HG02852 (cell line): Measurements from ENCODE around the gene LIPE.

Experiments used
- ATAC-seq: cut with Tn5 transposase; IDR thresholded peaks from one replicate; pipeline ENCODE4 v1.9.1; 2021; ENCODE audit warnings: mild to moderate bottlenecking, moderate library complexity; ENCODE audit not compliant: unreplicated experiment

The LIPE gene

DNA sequence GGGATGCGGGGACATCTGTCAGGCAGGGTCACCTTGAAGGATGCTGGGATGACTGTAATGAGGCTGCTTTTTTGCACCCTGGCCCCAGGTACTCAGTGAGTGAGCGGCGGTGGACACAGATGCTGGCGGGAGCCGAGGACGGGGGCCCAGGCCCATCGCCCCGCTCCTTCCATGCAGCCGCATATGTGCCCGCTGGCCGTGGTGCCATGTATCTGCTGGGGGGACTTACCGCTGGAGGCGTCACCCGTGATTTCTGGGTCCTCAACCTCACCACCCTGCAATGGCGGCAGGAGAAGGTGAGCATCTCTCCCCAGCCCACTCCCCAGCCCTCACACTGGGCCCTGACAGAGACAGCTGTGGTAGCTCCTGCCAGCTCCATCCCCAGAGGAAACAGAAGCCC lies 70.5 kb downstream of the LIPE start:
- no peak for ATAC-seq

- ATAC-seq = no peak
These were observed 71.3 kb downstream of the LIPE start for GRCh38 chr19:42355896-42356295.

GRCh38 chr19:42353341-42354015 lies 73.7 kb downstream of the LIPE start:
- no peak for ATAC-seq

DNA sequence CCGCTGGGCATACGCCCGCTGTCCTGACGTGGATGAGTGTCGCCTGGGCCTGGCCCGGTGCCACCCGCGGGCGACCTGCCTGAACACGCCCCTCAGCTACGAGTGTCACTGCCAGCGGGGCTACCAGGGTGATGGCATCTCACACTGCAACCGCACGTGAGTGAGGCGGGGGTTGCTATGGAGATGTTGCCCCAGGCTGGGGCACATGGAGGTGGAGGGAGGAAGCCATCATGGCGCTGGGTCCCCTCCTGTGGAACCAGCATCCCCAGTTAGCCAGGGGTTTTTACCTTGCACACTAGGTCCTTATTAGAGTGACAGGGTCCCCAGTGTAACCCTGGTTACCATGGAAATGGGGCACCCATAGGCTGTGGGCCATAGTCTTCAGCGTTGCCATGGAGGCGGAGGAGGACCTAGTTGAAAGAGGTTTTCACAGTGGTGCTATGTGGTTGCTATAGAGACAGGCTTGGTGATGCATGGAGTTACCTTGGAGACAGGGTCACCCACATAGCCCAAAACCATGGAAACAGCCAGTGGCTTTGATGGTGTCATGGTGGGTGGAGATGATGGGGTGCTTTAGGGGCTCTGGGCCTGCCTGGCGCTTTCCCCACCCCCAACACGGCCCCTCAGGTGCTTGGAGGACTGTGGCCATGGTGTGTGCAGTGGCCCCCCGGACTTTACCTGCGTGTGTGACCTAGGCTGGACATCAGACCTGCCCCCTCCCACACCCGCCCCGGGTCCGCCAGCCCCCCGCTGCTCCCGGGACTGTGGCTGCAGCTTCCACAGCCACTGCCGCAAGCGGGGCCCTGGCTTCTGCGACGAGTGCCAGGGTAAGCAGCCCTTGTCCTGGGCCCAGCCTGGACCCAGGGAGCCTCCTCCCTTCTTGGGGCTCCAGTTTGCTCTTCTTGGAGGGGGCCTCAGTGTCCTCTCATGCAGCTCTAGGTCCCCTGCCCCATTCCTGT lies 74.6 kb downstream of the LIPE start:
- no peak for ATAC-seq
